ENCODE measurements around the gene KRTAP5-9.

DNA sequence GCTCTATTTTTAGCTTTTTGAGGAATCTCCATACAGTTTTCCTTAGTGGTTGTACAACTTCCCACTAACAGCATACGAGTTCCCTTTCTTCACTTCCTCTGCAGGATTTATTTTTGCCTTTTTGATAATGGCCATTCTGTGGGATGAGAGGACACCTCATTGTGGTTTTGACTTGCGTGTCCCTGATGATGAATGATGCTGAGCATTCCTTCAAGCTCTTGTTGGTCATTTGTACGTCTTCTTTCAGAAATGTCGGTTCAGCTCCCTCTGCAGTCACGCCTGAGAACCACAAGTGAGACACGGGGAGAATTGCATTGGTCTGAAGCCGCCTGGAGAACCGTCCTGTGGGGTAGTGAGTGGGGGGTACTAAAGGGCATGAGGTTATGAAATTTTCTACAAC lies 15.2 kb downstream of the KRTAP5-9 start:
- TF ChIP-seq CTCF (IDR thresholded peaks at IDR 0.05) = no peak
- TF ChIP-seq POLR2A (IDR thresholded peaks at IDR 0.05) = no peak
- no peak for TF ChIP-seq POLR2AphosphoS5 (IDR thresholded peaks at IDR 0.05)
